KMS-11 (cell line): Measurements from ENCODE around the gene KCNMB2.
A peak's percentile ranks its signal among the peaks of the same experiment; 100 is the strongest.

Experiments used
- H2AFZ ChIP-seq: fragments of 200-600 bp; sonication (generic); 2 replicates; pipeline ENCODE4 v1.6.1; 2016; ENCODE audit warnings: antibody characterized with exemption, mixed run types, low read depth
- H3K27ac ChIP-seq: fragments of 200-600 bp; sonication (generic); 2 replicates; pipeline ENCODE4 v1.6.1; 2016; ENCODE audit warnings: mild to moderate bottlenecking, mixed run types
- H3K27me3 ChIP-seq: fragments of 200-600 bp; sonication (generic); 2 replicates; pipeline ENCODE4 v1.6.1; 2017; ENCODE audit warnings: mild to moderate bottlenecking, low read depth, mixed run types, moderate library complexity; ENCODE audit not compliant: insufficient read depth
- H3K36me3 ChIP-seq: fragments of 200-600 bp; sonication (generic); 2 replicates; pipeline ENCODE4 v1.6.1; 2017; ENCODE audit warnings: mild to moderate bottlenecking, mixed run types; ENCODE audit not compliant: insufficient read depth
- H3K4me1 ChIP-seq: fragments of 200-600 bp; sonication (generic); 2 replicates; pipeline ENCODE4 v1.6.1; 2016; ENCODE audit warnings: mild to moderate bottlenecking, low read depth, mixed run types; ENCODE audit not compliant: poor library complexity, severe bottlenecking
- H3K4me2 ChIP-seq: fragments of 200-600 bp; sonication (generic); 2 replicates; pipeline ENCODE4 v1.7.0; 2016; ENCODE audit warnings: mild to moderate bottlenecking, mixed run types
- H3K4me3 ChIP-seq: fragments of 200-600 bp; sonication (generic); IDR thresholded peaks from 2 replicates; pipeline ENCODE4 v1.6.1; 2017; ENCODE audit warnings: low read depth, low read length, mixed read lengths; ENCODE audit not compliant: insufficient read depth
- H3K79me2 ChIP-seq: fragments of 200-600 bp; sonication (generic); 2 replicates; pipeline ENCODE4 v1.6.1; 2016; ENCODE audit warnings: low read depth, mixed run types; ENCODE audit not compliant: insufficient read depth
- H3K9ac ChIP-seq: fragments of 200-600 bp; sonication (generic); 2 replicates; pipeline ENCODE4 v1.6.1; 2016; ENCODE audit warnings: mild to moderate bottlenecking, mixed run types
- H4K20me1 ChIP-seq: fragments of 200-600 bp; sonication (generic); 2 replicates; pipeline ENCODE4 v1.6.1; 2016; ENCODE audit warnings: mild to moderate bottlenecking, mixed run types; ENCODE audit not compliant: insufficient read depth
- TF ChIP-seq, protein P1 (sequence below): fragments of 200-600 bp; sonication (generic); conservative IDR thresholded peaks from 2 replicates; pipeline ENCODE4 v1.6.1; 2017; ENCODE audit warnings: low read depth, mild to moderate bottlenecking, antibody characterized with exemption, low read length, moderate library complexity, mixed read lengths

The KCNMB2 gene

DNA sequence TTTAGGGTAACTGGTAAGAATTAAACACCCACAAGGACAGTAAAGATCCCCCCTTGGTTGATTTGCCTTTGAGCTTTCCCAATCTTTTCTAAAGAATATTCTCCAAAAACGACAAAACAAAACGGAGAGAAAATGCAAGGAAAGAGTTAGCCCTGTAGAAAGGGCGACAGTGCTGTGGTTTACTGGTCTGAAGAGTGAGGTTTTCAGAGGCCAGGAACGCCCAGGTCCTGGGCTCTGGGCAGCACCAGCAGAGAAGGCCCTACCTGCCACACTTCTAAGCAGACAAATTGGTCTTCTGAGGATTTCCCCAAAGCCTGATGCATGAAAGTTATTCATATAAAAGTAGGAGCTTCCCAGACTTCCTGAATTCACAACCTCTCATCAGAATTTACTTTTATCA lies 119.3 kb downstream of the KCNMB2 start:
- no peaks in the 10 kb centered on the region for H3K36me3 ChIP-seq
- H3K4me3 ChIP-seq: no peak overlapping the region
- no peaks in the 10 kb centered on the region for H4K20me1 ChIP-seq
- H3K79me2 ChIP-seq: no peaks in the 10 kb centered on the region
- TF ChIP-seq, protein P1, sequence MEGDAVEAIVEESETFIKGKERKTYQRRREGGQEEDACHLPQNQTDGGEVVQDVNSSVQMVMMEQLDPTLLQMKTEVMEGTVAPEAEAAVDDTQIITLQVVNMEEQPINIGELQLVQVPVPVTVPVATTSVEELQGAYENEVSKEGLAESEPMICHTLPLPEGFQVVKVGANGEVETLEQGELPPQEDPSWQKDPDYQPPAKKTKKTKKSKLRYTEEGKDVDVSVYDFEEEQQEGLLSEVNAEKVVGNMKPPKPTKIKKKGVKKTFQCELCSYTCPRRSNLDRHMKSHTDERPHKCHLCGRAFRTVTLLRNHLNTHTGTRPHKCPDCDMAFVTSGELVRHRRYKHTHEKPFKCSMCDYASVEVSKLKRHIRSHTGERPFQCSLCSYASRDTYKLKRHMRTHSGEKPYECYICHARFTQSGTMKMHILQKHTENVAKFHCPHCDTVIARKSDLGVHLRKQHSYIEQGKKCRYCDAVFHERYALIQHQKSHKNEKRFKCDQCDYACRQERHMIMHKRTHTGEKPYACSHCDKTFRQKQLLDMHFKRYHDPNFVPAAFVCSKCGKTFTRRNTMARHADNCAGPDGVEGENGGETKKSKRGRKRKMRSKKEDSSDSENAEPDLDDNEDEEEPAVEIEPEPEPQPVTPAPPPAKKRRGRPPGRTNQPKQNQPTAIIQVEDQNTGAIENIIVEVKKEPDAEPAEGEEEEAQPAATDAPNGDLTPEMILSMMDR: no peak
- H3K27ac ChIP-seq: peak overlapping the region; percentile 6; the same call in 1 of the 2 replicates
- H3K4me2 ChIP-seq: peak overlapping the region; percentile 29
- peaks cover 21% of the 10 kb centered on the region for H3K4me1 ChIP-seq
- H2AFZ ChIP-seq: 0 out of 2 replicates have a peak overlapping the region, but pooled peaks have one; percentile 2
- H3K27me3 ChIP-seq: no peaks in the 10 kb centered on the region
- H3K9ac ChIP-seq: no peak overlapping the region

- Histone ChIP-seq H3K9ac (no peak overlapping the region), H3K79me2 (no peaks in the 10 kb centered on the region), H3K4me3 (no peak overlapping the region), H4K20me1 (no peaks in the 10 kb centered on the region), H3K4me2 (no peak overlapping the region), H3K36me3 (no peaks in the 10 kb centered on the region), H2AFZ (no peak overlapping the region), H3K27me3 (no peaks in the 10 kb centered on the region), H3K27ac (no peak overlapping the region), H3K4me1 (peaks cover 20% of the 10 kb centered on the region)
- TF ChIP-seq, protein P1: no peak
Measured at GRCh38 chr3:178658694-178659325, 122.6 kb downstream of the KCNMB2 start.

DNA sequence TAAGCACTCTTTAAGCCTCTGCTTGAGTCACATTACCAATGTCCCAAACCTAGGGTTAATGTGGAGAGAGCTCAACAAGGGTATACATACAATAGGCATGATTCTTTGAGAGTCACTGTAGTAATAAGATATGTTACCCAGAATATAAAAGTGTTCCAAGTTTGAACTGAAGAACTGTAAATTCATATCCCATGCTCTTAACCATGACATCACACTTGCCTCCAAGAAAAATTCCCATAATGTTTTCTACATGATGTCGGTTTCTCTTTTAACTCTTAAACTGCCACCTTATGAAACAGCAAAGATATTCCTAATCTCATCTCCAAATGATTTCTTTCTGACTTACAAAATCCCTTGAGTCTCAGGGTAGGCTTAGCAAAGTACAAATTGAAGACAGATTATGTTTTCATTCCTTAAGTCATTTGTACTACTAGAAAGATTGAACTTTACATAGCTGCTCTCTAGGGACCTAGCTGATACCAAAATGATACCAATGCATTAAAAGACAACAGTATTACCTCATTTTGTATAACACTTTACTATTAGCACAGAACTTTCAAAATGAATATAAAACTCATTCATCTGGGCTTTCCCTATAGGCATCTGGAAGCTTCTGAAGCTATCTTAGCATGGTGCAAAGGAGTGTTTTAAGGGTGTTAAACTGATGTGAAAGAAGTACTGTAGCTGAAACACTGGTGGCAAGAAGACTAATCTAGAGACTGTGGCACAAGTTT lies 127.1 kb downstream of the KCNMB2 start:
- no peaks in the 10 kb centered on the region for H3K4me1 ChIP-seq
- H3K9ac ChIP-seq: no peak overlapping the region
- no peak overlapping the region for H3K27ac ChIP-seq
- no peak overlapping the region for H3K4me2 ChIP-seq
- H3K36me3 ChIP-seq: no peaks in the 10 kb centered on the region
- TF ChIP-seq, protein P1: no peak
- no peak overlapping the region for H3K4me3 ChIP-seq
- H2AFZ ChIP-seq: no peak overlapping the region
- no peaks in the 10 kb centered on the region for H3K79me2 ChIP-seq
- H4K20me1 ChIP-seq: no peaks in the 10 kb centered on the region
- H3K27me3 ChIP-seq: no peaks in the 10 kb centered on the region

DNA sequence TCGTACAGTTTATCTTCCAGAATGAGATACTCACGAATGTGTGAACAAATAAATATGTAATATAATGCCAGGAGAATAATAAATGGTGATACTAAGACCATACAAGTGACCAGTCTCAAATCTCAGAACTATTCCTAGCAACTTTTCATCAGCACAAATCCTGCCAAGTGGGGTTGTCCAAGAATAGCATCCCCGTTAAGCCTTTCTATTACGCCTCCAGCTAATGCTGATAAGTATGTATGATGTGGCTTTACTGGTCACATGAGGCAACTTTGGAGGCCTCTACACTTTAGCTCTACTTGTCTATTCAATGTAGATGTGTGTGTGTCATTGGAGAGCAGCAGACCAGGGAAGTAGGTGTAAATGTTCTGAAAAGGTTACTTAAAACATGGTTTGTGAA lies 129.5 kb downstream of the KCNMB2 start:
- Histone ChIP-seq H3K27me3 (no peaks in the 10 kb centered on the region), H3K9ac (no peak overlapping the region), H3K79me2 (no peaks in the 10 kb centered on the region), H3K4me1 (peaks cover 11% of the 10 kb centered on the region), H3K36me3 (no peaks in the 10 kb centered on the region), H3K27ac (no peak overlapping the region), H3K4me2 (no peak overlapping the region), H2AFZ (no peak overlapping the region), H3K4me3 (no peak overlapping the region), H4K20me1 (no peaks in the 10 kb centered on the region)
- TF ChIP-seq, protein P1: no peak
